GM18511 (cell line): Measurements from ENCODE around the gene HELZ.
"Not testable (repeated sequence)": the region's sequence is repeated elsewhere in the genome, so short reads cannot be mapped to it uniquely, and the experiment has no call there.

Experiments
- ATAC-seq: cut with Tn5 transposase; IDR thresholded peaks from one replicate; pipeline ENCODE4 v1.9.1; 2021; ENCODE audit warnings: mild to moderate bottlenecking, moderate library complexity; ENCODE audit not compliant: unreplicated experiment

HELZ gene

GRCh38 chr17:67054011-67054591 lies 190.9 kb downstream of the HELZ start:
- no peak for ATAC-seq

- no peak for ATAC-seq
Measured at GRCh38 chr17:67053438-67054000, 191.5 kb downstream of the HELZ start.

- ATAC-seq = no peak
Measured at GRCh38 chr17:67052720-67053437, 192.1 kb downstream of the HELZ start.

GRCh38 chr17:67051837-67052236 lies 193.2 kb downstream of the HELZ start:
- ATAC-seq = no peak

- ATAC-seq = no peak
Measured at GRCh38 chr17:67051155-67051538, 193.8 kb downstream of the HELZ start.

GRCh38 chr17:67050471-67051154 lies 194.4 kb downstream of the HELZ start:
- no peak for ATAC-seq

GRCh38 chr17:67050066-67050465 lies 194.9 kb downstream of the HELZ start:
- ATAC-seq = no peak

GRCh38 chr17:67049025-67049739 lies 195.8 kb downstream of the HELZ start:
- no peak for ATAC-seq

- no peak for ATAC-seq
Measured at GRCh38 chr17:67047382-67047781, 197.6 kb downstream of the HELZ start.

- no peak for ATAC-seq
Measured at GRCh38 chr17:67046398-67046797, 198.6 kb downstream of the HELZ start.

GRCh38 chr17:67044940-67045339 lies 200.1 kb downstream of the HELZ start:
- no peak for ATAC-seq

- no peak for ATAC-seq
Measured at GRCh38 chr17:67044016-67044772, 200.8 kb downstream of the HELZ start, which contains the start of gene CACNG1. CACNG1 (plus strand) TSS chr17:67044554; CDS start chr17:67044661, 107 bp downstream.

- ATAC-seq = no peak
Measured at GRCh38 chr17:67043283-67043682, 201.7 kb downstream of the HELZ start.

- no peak for ATAC-seq
Measured at GRCh38 chr17:67041941-67042899, 202.8 kb downstream of the HELZ start.

GRCh38 chr17:67041531-67041930 lies 203.5 kb downstream of the HELZ start:
- no peak for ATAC-seq

- ATAC-seq = not testable (repeated sequence)
Measured at GRCh38 chr17:67041119-67041518, 203.9 kb downstream of the HELZ start.

GRCh38 chr17:67040652-67041051 lies 204.3 kb downstream of the HELZ start:
- no peak for ATAC-seq

- ATAC-seq = no peak
Measured at GRCh38 chr17:67038861-67039365, 206.1 kb downstream of the HELZ start.
